ENCODE results near the gene TBC1D22A. TPM values are rescaled to one million over a fixed set of nuclear protein-coding genes. Genes with fewer than 3 reads are reported as not detected.

Gene TBC1D22A
- total RNA-seq, 3 donors from 2014 or later = 19.0 to 23.6 (median 23.6) TPM

- Histone ChIP-seq H3K27me3 (no peaks in the 10 kb centered on the region), H3K9me3 (peaks cover 0 to 12% of the 10 kb centered on the region in 2 donors), H3K36me3 (no peaks in the 10 kb centered on the region), H3K4me1 (no peaks in the 10 kb centered on the region), H3K4me3 (no peak overlapping the region), H3K27ac (no peak overlapping the region)
- DNase-seq (ENCODE audit: low spot score in 2 of 2) = peak in 1 of 2 donors; percentile 42
- TF ChIP-seq POLR2AphosphoS5 (IDR thresholded peaks at IDR 0.05) (no peak), CTCF (IDR thresholded peaks at IDR 0.05) (no peak), POLR2A (IDR thresholded peaks at IDR 0.05) (no peak)
- intact Hi-C loops (cut with DNase I; ENCODE audit: low total_unique reads) = no loop called here
Observed at GRCh38 chr22:47172771-47173534, 410.5 kb downstream of the TBC1D22A start.

GRCh38 chr22:47173535-47174021 lies 411.1 kb downstream of the TBC1D22A start:
- Histone ChIP-seq H3K36me3 (no peaks in the 10 kb centered on the region), H3K27me3 (no peaks in the 10 kb centered on the region), H3K4me1 (no peaks in the 10 kb centered on the region), H3K4me3 (no peak overlapping the region), H3K9me3 (peaks cover 0 to 12% of the 10 kb centered on the region in 2 donors), H3K27ac (no peak overlapping the region)
- intact Hi-C loops (cut with DNase I; ENCODE audit: low total_unique reads) = no loop called here
- TF ChIP-seq CTCF (IDR thresholded peaks at IDR 0.05) = no peak
- TF ChIP-seq POLR2A (IDR thresholded peaks at IDR 0.05) = no peak
- TF ChIP-seq POLR2AphosphoS5 (IDR thresholded peaks at IDR 0.05) = no peak
- DNase-seq (ENCODE audit: low spot score in 2 of 2) = peak in 1 of 2 donors; percentile 31

- TF ChIP-seq CTCF (IDR thresholded peaks at IDR 0.05) (no peak), POLR2A (IDR thresholded peaks at IDR 0.05) (no peak), POLR2AphosphoS5 (IDR thresholded peaks at IDR 0.05) (no peak)
- no peaks in the 10 kb centered on the region for H3K4me1 ChIP-seq
- no peaks in the 10 kb centered on the region for H3K27me3 ChIP-seq
- intact Hi-C loops (cut with DNase I; ENCODE audit: low total_unique reads) = no loop called here
- peak in 1 of 2 donors; percentile 45 for DNase-seq (ENCODE audit: low spot score in 2 of 2)
- no peak overlapping the region for H3K27ac ChIP-seq
- peaks cover 0 to 12% of the 10 kb centered on the region in 2 donors for H3K9me3 ChIP-seq
- no peak overlapping the region for H3K4me3 ChIP-seq
- no peaks in the 10 kb centered on the region for H3K36me3 ChIP-seq
Observed at GRCh38 chr22:47174096-47174495, 411.6 kb downstream of the TBC1D22A start.

- TF ChIP-seq POLR2AphosphoS5 (IDR thresholded peaks at IDR 0.05) = no peak
- TF ChIP-seq CTCF (IDR thresholded peaks at IDR 0.05) = no peak
- no peak for TF ChIP-seq POLR2A (IDR thresholded peaks at IDR 0.05)
- Histone ChIP-seq H3K9me3 (peaks cover 0 to 12% of the 10 kb centered on the region in 2 donors), H3K36me3 (no peaks in the 10 kb centered on the region), H3K4me3 (no peak overlapping the region), H3K4me1 (no peaks in the 10 kb centered on the region), H3K27me3 (no peaks in the 10 kb centered on the region), H3K27ac (no peak overlapping the region)
- intact Hi-C loops (cut with DNase I; ENCODE audit: low total_unique reads) = no loop called here
- peak in 1 of 2 donors; percentile 52 for DNase-seq (ENCODE audit: low spot score in 2 of 2)
Observed at GRCh38 chr22:47174671-47175112, 412.2 kb downstream of the TBC1D22A start.
